ENCODE measurements around the gene VWA2. TPM values are rescaled to one million over a fixed set of nuclear protein-coding genes. Genes with fewer than 3 reads are reported as not detected.
"Not testable (repeated sequence)": the region's sequence is repeated elsewhere in the genome, so short reads cannot be mapped to it uniquely, and the experiment has no call there.

Gene VWA2
- total RNA-seq, 1 donor from 2014 or later, result 0.08 TPM

GRCh38 chr10:114327537-114328440, 88.7 kb downstream of the VWA2 start:
- peak; percentile 50 for ATAC-seq (ENCODE audit: poor library complexity)
- intact Hi-C loops (cut with DNase I), result no loop called here
- peak; percentile 56 for DNase-seq

DNA sequence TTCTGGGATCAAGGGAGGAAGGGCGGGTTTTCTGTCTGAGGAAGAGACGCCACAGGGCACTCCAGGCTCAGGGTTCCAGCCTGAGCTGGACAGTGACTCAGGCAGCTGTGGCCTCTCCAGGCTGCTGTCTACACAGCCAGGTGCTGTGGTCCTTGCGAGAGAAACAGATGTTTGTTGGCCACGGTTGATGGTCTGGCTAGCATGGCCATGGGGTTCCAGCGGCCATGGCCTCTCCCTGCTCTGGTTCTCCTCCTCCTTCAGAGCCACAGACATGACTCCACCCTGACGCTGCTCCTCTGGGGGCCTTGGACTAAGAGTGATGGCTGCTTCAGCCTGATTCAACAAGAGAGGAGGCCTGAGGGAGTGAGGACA, 89.4 kb downstream of the VWA2 start:
- intact Hi-C loops (cut with DNase I), result no loop called here
- DNase-seq, result no peak
- peak; percentile 19 for ATAC-seq (ENCODE audit: poor library complexity)

DNA sequence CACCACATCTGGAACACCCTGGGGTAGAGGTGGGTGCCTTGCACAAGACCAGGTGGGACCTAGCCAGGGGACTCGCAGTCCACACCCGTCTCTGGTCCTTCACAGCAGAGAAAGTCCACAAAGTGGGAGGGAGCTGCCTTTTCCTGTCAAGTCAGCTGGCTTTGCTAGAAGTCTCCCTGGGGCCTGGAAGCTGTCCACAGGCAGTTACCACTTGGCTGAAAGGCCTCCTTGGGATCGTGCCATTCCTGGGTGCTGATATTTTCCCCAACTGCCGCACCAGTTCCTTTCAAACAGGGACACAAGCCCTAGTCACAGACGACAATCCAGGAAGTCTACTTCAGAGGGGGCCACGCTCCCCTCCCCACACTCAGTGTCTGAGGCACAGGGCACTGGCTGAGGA, 89.8 kb downstream of the VWA2 start:
- intact Hi-C loops (cut with DNase I), result no loop called here
- DNase-seq (peak; percentile 67), ATAC-seq (ENCODE audit: poor library complexity) (peak; percentile 78)

DNA sequence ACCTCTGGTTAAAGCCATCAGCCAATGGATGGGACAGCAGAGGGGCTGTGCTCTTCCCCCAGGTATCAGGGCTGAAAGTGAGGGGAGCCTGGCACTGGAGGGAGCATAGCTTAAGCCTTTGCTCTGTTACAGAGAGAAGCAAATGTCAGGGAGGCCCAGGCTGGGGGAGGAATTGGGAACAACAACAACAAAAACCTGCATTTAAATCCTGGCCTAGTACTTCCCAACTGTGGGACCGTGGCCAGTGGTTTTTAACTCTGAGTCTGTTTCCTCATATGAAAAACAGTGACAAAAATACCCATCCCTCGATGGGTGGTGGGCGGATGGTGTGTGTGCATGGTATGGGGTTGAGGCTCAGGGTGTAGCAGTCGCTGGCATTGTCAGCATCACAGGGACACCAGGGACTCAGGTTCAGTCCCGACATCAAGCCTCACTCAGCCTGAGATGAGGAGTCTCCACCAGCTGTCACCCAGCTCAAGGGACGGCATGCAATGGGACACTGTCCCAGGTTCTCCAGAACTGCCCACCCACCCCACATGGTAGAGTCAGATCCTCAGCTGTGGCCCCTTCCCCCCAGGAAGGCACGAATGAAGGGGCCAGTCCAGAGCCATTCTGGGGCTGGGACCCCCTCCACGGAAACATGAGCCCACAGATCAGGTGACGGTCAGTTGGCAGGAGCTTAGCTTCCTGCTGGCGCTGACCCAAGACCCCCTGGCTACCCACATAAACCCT, 90.7 kb downstream of the VWA2 start:
- intact Hi-C loops (cut with DNase I), result no loop called here
- ATAC-seq (ENCODE audit: poor library complexity) (no peak), DNase-seq (no peak)

DNA sequence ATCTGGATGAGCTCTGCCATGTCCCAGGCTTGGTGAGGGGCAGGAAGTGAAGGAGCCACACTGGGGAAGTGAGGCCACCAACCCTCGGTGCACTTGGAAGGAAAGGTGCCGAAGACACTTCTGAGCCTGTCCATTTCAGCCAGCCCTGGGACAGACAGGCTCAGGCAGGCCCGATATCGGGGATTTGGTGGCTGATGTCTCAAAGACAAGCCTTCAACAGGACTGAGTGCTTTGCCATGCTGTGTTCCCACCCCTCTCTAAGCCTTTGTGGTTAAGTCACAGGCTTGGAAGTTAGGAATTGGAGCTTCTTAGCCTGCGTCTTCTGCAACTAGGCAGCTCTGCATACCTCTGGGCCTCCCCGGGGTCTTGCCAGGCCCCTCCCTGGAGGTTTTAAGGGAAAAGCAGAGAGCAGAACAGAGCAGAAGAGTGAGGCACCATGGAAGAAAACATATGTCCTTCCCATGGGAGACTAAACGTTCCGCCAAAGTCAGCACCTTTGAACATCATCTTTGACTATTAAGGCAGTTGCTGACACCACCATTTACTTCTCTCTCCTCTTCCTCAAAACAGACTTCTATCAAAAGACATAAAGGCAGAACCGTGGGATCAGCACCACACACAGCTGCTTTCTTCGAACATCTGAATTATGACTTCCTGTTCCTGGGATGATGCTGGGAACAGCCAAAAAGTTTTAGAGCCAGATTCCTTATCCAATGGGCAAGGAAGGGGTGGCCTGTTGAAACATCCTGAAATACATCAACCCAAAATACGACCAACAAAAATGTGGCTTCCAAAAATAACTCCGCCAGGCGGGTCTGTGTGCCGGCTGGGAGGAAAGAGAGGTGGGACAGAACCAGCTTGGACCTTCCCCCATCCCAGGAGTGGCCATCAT, 93.5 kb downstream of the VWA2 start:
- no peak for DNase-seq
- ATAC-seq (ENCODE audit: poor library complexity), result no peak
- intact Hi-C loops (cut with DNase I), result no loop called here

DNA sequence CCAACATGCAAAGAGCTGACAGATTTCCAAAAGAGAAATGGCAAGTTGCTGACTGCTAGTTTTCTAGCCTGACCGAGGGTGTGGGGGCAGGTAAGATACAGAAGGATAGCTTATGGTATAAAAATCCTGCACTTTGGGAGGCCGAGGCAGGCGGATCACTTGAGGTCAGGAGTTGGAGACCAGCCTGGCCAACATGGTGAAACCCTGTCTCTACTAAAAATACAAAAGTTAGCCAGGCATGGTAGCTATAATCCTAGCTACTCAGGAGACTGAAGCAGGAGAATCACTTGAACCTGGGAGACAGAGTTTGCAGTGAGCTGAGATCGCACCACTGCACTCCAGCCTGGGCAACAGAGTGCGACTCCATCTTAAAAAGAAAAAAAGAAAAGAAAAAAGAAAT, 94.4 kb downstream of the VWA2 start:
- DNase-seq; ATAC-seq (ENCODE audit: poor library complexity); intact Hi-C loops (cut with DNase I): not testable (repeated sequence)

- intact Hi-C loops (cut with DNase I), result no loop called here
- DNase-seq, result no peak
- no peak for ATAC-seq (ENCODE audit: poor library complexity)
Measured at GRCh38 chr10:114334301-114334700, 95.2 kb downstream of the VWA2 start.

- ATAC-seq (ENCODE audit: poor library complexity) (no peak), DNase-seq (no peak)
- intact Hi-C loops (cut with DNase I), result no loop called here
Measured at GRCh38 chr10:114335614-114336013, 96.6 kb downstream of the VWA2 start.

DNA sequence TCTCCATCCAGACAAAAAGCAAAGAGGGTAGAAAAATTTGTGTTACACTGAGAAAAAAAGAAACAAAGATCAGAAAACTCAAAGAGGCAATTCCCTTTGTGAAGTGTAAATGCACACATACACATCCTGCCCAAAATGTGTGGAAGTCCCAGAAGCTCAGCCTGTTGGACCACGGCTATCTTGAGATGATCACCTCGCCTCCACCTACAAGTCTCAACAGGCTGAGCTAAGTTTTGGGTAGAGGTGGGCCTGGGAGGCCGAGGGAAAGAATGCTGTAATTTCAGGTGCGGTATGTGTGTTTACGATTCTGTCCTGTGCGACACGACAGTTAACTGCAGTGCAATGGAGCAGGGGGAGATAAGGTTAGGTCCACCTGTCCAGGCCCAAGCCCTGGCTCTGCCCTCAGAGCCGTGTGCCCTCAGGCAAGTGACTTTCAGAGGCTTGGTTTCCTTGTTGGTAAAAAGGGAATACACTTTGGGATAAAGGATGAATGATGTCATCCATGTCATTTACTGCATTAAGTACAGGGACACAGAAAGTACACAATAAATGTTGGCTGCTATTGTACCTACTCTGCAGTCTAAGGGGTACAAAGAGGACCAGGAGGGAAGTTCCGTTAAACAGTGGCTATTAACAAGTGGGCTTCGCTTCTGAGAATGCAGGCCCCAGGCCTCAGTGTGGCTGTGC, 97.9 kb downstream of the VWA2 start:
- no peak for DNase-seq
- no peak for ATAC-seq (ENCODE audit: poor library complexity)
- intact Hi-C loops (cut with DNase I), result no loop called here

- intact Hi-C loops (cut with DNase I), result no loop called here
- ATAC-seq (ENCODE audit: poor library complexity), result no peak
- DNase-seq, result no peak
Measured at GRCh38 chr10:114337510-114338462, 98.7 kb downstream of the VWA2 start.

DNA sequence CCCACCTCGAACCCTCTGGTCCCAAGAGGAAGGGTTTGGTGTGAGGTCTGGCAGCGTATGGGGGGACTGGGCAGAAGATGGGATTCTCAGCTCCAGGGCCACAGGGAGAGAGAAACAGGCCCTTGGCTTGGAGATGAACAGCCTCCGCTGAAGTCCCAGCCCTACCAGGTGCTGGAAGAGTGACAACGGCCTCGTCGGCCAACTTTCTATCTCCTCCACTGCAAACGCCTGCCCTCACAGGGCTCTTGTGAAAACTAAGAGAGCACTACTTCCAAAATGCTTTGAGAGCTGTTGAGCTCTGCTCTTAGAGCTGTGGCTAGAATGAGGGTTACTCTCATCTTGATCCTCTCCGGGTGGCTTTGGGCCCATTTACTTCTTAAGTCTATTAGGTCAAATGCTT, 101.8 kb downstream of the VWA2 start:
- ATAC-seq (ENCODE audit: poor library complexity) (peak; percentile 83), DNase-seq (peak; percentile 64)
- intact Hi-C loops (cut with DNase I), result no loop called here

Other genes starting within 250 kb of the VWA2 start
- 63.0 TPM for gene ADRB1, start 195.4 kb upstream of the VWA2 start, total RNA-seq
- 15.3 TPM for gene CCDC186, start 65.1 kb upstream of the VWA2 start, total RNA-seq
- 5.8 TPM for gene TDRD1, start 59.9 kb upstream of the VWA2 start, total RNA-seq
- 5.3 TPM for gene AFAP1L2, start 165.2 kb downstream of the VWA2 start, total RNA-seq